H1 (cell line): ENCODE results near the gene IL3. TPM values are rescaled to one million over a fixed set of nuclear protein-coding genes. Genes with fewer than 3 reads are reported as not detected.

Experiments
- CBX8 ChIP-seq: fragments of 300-800, 300-1000 bp; sonication (generic); IDR thresholded peaks from 2 replicates; pipeline ENCODE4 v1.7.1; 2016; ENCODE audit warnings: low read depth, low read length, borderline replicate concordance
- HDAC6 ChIP-seq: IDR thresholded peaks from one replicate; pipeline ENCODE4 v1.7.1; 2012; ENCODE audit warnings: low read depth, mild to moderate bottlenecking, inconsistent platforms, low read length, moderate library complexity
- SP4 ChIP-seq: IDR thresholded peaks from 2 replicates; pipeline ENCODE4 v1.6.1; 2012; ENCODE audit warnings: low read length, inconsistent platforms
- polyA plus RNA-seq, 7 experiments: library from polyadenylated mRNA; depleted of rRNA in 3 of 7; stranded (reverse) in 5 of 7; unstranded in 2 of 7; fragments of >200 nt in 5 of 7; fragments of 200-250 nt in 2 of 7; gene quantifications; 1 replicate in 5 of 7; 2 replicates in 1 of 7; 4 replicates in 1 of 7; pipeline versions ENCODE4 v1.2.1 to v1.2.3, GENCODE V29; 2011 to 2013; ENCODE audit warnings: missing spikeins in 2 of 7, mixed read lengths in 2 of 7
- total RNA-seq: library from RNA; stranded (reverse); fragmentation: NEBNext Ultra II Directional; extraction: Animal tissue kit (Norgen Biotek cat#: 25700); gene quantifications from 2 replicates; pipeline ENCODE4 v1.2.1, GENCODE V29; 2021
- TF ChIP-seq, protein P1 (sequence below): fragments of 300-600 bp; sonication (generic); IDR thresholded peaks from 2 replicates; pipeline ENCODE4 v1.7.1; 2012; ENCODE audit warnings: low read length, moderate library complexity, mild to moderate bottlenecking, inconsistent platforms; ENCODE audit not compliant: insufficient replicate concordance
- TF ChIP-seq, protein P2 (sequence below): IDR thresholded peaks from 2 replicates; pipeline ENCODE4 v1.6.1; 2012; ENCODE audit warnings: low read length, inconsistent platforms

The IL3 gene
- total and polyA plus RNA-seq, 2 of the 8 experiments (the other 6 are each of a cell fraction or from before 2014, with no cell fraction given), result not detected

DNA sequence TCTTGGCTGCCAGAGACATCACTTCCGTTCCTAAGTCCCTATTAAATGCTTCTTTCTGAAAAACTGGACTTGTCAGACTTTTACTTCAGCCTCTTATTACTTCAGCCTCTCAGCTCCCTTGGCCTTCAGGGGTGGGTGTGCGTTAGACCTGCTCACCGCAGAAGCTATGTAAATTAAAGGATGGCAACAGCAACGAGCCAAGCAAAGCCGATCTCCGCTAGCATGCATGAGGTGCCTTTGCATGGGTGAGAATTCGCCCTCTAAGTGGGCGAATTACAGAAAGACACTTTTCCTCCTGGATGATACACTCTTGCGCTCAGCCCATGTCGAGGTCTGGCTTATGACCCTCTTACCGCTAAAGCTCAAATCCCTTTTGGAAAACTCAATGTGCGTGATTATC, 10.9 kb upstream of the IL3 start (continued):
- TF ChIP-seq, protein P1, sequence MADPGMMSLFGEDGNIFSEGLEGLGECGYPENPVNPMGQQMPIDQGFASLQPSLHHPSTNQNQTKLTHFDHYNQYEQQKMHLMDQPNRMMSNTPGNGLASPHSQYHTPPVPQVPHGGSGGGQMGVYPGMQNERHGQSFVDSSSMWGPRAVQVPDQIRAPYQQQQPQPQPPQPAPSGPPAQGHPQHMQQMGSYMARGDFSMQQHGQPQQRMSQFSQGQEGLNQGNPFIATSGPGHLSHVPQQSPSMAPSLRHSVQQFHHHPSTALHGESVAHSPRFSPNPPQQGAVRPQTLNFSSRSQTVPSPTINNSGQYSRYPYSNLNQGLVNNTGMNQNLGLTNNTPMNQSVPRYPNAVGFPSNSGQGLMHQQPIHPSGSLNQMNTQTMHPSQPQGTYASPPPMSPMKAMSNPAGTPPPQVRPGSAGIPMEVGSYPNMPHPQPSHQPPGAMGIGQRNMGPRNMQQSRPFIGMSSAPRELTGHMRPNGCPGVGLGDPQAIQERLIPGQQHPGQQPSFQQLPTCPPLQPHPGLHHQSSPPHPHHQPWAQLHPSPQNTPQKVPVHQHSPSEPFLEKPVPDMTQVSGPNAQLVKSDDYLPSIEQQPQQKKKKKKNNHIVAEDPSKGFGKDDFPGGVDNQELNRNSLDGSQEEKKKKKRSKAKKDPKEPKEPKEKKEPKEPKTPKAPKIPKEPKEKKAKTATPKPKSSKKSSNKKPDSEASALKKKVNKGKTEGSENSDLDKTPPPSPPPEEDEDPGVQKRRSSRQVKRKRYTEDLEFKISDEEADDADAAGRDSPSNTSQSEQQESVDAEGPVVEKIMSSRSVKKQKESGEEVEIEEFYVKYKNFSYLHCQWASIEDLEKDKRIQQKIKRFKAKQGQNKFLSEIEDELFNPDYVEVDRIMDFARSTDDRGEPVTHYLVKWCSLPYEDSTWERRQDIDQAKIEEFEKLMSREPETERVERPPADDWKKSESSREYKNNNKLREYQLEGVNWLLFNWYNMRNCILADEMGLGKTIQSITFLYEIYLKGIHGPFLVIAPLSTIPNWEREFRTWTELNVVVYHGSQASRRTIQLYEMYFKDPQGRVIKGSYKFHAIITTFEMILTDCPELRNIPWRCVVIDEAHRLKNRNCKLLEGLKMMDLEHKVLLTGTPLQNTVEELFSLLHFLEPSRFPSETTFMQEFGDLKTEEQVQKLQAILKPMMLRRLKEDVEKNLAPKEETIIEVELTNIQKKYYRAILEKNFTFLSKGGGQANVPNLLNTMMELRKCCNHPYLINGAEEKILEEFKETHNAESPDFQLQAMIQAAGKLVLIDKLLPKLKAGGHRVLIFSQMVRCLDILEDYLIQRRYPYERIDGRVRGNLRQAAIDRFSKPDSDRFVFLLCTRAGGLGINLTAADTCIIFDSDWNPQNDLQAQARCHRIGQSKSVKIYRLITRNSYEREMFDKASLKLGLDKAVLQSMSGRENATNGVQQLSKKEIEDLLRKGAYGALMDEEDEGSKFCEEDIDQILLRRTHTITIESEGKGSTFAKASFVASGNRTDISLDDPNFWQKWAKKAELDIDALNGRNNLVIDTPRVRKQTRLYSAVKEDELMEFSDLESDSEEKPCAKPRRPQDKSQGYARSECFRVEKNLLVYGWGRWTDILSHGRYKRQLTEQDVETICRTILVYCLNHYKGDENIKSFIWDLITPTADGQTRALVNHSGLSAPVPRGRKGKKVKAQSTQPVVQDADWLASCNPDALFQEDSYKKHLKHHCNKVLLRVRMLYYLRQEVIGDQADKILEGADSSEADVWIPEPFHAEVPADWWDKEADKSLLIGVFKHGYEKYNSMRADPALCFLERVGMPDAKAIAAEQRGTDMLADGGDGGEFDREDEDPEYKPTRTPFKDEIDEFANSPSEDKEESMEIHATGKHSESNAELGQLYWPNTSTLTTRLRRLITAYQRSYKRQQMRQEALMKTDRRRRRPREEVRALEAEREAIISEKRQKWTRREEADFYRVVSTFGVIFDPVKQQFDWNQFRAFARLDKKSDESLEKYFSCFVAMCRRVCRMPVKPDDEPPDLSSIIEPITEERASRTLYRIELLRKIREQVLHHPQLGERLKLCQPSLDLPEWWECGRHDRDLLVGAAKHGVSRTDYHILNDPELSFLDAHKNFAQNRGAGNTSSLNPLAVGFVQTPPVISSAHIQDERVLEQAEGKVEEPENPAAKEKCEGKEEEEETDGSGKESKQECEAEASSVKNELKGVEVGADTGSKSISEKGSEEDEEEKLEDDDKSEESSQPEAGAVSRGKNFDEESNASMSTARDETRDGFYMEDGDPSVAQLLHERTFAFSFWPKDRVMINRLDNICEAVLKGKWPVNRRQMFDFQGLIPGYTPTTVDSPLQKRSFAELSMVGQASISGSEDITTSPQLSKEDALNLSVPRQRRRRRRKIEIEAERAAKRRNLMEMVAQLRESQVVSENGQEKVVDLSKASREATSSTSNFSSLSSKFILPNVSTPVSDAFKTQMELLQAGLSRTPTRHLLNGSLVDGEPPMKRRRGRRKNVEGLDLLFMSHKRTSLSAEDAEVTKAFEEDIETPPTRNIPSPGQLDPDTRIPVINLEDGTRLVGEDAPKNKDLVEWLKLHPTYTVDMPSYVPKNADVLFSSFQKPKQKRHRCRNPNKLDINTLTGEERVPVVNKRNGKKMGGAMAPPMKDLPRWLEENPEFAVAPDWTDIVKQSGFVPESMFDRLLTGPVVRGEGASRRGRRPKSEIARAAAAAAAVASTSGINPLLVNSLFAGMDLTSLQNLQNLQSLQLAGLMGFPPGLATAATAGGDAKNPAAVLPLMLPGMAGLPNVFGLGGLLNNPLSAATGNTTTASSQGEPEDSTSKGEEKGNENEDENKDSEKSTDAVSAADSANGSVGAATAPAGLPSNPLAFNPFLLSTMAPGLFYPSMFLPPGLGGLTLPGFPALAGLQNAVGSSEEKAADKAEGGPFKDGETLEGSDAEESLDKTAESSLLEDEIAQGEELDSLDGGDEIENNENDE, result no peak
- TF ChIP-seq, protein P2, sequence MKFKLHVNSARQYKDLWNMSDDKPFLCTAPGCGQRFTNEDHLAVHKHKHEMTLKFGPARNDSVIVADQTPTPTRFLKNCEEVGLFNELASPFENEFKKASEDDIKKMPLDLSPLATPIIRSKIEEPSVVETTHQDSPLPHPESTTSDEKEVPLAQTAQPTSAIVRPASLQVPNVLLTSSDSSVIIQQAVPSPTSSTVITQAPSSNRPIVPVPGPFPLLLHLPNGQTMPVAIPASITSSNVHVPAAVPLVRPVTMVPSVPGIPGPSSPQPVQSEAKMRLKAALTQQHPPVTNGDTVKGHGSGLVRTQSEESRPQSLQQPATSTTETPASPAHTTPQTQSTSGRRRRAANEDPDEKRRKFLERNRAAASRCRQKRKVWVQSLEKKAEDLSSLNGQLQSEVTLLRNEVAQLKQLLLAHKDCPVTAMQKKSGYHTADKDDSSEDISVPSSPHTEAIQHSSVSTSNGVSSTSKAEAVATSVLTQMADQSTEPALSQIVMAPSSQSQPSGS, result no peak
- TF ChIP-seq CBX8, result no peak
- no peak for TF ChIP-seq SP4
- TF ChIP-seq HDAC6, result no peak
